Measurements from ENCODE around the gene LMTK3.
A peak's percentile ranks its signal among the peaks of the same experiment; 100 is the strongest.

Gene LMTK3

DNA sequence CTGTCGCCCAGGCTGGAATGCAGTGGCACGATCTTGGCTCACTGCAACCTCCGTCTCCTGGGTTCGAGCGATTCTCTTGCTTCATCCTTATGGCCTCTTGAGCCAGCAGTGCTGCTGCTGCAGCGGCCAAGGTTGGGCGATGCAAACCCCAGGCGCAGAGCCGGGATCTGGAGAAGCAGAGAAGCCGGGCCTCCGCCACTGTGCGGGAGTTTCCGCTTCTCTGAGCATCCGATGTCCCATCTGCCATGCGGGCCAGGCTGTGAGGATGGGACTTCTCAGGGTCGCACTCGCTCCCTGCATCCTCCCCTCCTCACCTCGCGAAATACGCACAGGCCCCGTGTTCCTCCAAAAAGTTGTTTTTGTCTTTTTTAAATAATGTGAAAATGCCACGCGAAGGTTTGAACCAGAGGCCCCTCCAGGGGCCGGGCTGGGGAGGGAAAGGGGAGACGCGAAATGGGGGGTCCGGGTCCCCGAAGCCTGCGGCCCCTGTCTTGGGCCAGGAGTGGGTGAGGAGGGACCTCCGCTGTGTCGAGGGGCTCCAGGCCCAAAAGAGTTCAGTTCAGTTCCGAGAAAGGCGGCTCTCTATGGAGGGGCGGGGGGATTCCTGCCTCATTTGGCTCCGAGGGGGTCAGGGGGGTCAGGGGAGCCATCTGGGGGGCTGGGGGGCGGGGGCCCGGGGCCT is 26.6 kb downstream of the LMTK3 start:
- DNase-seq, result peak; percentile 39

DNA sequence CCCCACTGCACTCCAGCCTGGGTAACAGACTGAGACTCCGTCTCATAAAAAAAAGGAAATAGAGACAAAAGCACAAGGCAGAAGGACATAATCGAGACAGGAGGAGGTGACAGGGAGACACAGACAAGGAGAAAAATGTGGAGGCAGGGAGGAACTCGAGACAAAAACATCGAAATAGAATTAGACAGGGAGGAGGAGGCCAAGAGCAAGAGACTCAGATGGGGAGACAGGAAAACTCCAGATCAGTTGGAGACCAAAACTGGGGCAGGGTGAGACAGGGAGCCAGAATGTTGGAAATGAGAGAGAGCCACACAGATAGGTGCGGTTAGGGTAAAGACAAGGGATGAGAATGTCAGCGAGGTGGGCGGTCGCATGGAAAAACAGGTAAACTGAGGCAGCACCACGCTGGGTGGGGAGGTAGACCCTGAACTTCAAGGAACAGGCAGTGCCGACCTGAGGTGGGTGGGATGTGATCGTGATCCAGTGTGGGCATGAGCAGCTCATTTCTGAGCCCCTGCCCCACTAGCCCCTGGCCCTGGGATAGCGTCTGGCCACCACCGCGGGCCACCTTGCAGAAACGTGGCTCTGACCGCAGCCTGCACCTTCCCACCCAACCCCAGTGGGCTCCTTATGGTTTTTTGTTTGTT is 27.3 kb downstream of the LMTK3 start:
- no peak for DNase-seq

DNA sequence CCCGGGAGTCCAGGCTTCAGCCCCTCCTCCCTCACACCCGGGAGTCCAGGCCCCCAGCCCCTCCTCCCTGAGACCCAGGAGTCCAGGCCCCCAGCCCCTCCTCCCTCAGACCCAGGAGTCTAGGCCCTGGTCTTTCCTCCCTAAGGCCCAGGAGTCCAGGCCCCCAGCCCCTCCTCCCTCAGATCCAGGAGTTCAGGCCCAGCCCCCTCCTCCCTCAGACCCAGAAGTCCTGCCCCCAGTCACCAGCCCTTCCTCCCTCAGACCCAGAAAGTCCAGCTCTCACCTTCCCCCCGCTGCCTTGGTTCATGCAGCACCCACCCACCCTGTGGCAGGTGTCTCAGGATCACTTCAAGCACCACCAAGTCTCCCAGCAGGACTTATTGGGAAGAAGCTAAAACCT is 28.3 kb downstream of the LMTK3 start:
- no peak for DNase-seq

DNA sequence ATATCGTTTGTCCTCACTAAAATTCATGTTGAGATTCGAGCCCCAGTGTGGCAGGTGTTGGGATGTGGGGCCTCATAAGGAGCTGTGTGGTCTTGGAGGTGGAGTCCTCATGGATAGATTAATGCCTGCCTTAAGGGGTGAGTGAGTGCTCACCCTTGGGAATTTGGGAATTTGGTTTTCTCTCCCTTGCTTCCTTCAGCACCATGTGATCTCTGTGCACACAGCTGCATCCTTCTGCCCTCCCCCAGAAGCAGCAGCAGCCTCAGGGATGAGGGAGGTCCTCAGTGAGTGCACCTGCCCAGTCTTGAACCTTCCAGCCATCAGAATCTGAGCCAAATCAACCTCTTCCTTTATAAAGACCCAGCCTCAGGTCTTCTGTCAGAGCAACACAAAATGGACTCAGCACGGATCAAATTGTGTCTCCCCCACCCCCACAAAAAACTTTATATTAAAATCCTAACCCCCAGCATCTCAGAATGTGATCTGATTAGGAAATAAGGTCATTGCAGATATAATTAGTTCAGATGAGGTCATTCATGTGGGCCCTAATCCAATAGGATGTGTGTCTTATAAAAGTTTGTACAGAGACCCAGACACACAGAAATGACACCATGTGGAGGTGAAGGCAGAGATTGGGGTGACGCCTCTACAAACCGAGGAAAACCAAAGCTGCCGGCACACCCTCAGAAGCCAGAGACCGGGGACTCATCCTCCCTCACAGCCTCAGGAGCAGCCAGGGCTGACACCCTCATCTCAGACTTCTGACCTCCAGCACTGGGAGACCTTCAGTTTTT is 29.6 kb downstream of the LMTK3 start:
- DNase-seq, result no peak

DNA sequence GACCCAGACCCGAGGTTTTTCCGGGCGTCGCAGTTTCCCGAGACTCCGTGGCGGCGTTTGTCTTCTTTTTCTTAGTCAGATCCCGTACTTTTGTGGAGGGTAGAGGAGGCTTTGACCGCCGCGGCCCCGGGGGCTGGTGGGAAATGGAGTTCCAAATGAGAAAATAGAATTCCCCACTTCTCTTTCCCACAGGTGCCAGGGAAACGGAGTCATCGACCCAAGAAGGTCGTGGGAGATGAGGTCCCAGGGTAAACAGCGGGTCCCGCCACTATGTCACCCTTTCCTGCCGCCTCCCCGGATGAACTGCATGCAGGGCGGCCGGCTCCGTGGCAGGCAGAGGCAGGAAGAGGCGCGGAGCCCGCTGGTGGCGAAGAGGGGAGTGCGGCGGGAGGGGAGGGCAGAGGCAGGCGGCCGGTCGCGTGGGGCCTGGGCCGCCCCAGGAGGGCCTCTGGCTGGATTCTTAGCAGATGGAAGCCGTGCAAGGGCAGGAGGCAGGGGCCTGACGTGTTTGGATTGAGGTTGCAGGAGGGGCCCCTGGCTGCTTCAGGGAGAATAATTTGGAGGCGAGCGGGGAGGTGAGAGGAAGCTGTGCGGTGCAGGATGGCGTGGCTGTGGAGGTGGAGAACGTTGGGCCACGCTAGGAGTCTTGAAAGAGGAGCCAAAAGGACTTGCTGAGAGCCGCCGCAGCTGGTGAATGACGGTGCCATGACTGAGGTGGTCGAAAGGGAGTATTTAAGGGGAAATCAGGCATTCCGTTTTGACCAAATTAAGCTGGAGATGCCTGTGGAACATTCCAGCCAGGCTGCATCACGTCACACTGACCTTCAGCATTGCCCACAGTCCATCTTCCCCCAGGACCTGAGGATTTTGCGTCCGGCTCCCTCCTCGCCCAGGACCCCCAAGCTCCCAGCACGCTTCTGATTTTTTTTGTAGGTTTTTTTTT is 30.8 kb downstream of the LMTK3 start:
- DNase-seq, result no peak

DNA sequence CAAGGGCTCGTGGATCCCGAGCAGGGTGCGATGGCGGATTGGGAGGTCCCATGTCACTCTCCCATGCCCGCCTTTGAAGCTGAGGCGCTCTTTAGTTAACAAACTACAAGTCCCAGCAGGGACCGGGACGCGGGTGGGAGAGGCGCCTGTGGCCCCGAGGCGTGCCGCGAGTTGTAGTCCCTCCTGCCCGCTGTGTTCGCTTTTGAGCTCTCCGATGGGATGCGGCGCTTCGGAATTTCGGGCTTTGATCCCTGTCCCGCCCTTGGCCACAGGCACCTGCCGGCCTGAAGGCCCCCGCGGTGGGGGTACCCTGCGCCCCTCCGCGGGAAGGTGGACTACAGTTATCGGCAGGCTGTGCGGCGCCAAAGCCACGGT is 31.5 kb downstream of the LMTK3 start:
- no peak for DNase-seq

DNA sequence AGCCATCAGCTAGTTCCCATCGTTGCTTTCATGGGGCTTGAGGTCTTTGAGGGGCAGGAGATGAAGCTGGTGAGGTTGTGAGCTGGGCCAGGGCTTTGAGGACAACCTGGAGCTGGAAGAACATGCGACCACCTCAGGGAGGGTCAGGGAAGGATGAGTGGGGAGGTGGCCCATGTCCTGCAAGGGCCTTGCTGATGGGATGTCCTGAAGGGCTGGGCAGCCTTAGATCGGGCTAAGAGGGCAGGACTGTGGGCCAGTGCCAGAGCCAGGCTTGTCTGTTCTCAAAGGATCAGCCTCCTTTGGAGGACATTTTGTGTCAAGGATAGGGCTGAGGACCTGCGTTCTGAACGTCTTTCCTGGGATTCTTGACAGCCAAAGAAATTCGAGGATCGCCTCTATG is 31.9 kb downstream of the LMTK3 start:
- no peak for DNase-seq

DNA sequence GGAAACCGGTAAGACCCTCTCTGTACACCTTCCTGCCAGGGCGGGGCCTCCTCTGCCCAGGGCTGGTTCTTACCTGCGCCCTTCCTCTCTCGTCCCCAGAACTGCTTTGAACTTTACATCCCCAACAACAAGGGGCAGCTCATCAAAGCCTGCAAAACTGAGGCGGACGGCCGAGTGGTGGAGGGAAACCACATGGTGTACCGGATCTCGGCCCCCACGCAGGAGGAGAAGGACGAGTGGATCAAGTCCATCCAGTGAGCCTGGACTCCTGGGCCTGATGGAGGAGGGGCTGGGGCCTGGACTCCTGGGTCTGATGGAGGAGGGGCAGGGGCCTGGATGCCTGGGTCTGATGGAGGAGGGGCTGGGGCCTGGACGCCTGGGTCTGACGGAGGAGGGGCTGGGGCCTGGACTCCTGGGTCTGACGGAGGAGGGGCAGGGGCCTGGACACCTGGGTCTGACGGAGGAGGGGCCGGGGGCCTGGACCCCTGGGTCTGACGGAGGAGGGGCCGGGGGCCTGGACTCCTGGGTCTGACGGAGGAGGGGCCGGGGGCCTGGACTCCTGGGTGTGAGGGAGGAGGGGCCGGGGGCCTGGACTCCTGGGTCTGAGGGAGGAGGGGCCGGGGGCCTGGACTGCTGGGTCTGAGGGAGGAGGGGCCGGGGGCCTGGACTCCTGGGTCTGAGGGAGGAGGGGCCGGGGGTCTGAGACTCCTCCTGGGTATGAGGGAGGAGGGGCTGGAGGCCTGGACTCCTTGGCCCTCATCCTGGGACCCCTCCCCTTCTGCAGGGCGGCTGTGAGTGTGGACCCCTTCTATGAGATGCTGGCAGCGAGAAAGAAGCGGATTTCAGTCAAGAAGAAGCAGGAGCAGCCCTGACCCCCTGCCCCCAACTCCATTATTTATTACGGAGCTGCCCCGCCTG is 33.0 kb downstream of the LMTK3 start:
- no peak for DNase-seq

DNA sequence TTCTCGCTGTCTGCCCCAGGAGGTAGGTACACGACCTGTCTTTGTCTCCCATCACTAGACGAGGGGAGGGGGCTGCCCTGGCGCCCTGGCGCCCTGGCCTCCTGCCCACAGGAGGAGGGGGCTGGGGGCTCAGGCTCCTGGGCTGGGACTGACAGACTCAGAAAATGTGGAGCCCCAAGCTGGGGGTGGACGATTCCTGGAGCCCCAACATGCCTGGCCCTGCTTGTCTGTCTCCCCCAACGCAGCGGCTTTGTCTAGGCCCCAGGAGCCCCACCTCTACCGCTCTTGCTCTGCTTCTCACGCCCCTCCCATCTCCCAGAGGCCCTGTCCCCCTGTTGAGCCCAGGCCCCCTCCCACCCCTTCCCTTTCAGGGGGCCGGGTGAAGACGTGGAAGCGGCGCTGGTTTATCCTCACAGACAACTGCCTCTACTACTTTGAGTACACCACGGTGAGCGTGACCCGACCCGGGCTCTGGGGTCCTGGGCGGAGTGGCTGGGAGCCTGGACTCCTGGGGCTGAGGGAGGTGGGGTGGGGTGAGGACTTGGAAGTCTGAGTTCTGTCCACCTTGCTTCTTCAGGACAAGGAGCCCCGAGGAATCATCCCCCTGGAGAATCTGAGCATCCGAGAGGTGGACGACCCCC is 33.8 kb downstream of the LMTK3 start:
- DNase-seq, result no peak

DNA sequence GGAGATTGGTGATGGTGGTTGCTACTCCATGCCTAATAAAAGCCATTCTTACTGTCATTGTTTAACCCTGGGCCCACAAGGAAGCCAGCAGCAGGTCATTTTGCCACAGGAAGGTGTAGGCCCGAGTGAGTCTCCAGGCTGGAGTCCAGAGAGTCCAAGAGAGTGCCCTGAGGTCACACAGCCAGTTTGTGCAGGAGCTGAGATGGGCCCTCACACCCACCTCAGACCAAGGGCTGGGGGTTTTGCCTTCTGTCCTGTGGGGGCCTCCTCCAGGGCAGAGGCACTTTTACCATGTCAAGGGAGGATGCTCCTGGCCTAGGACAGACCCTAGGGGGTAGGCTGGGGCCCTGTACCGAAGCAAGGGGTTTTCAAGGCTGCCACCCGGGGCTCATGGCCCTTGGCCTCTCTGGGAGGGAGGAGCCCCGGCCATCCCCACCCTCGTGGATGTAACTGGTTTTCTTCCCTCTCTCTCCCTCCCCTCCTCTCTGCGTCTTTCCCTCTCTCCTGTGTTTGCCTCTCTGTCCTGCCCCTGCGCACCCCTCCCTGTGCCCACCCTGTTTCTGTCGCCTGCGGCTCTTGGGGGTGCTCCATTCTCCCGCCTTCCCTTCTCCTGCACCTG is 34.5 kb downstream of the LMTK3 start:
- no peak for DNase-seq

DNA sequence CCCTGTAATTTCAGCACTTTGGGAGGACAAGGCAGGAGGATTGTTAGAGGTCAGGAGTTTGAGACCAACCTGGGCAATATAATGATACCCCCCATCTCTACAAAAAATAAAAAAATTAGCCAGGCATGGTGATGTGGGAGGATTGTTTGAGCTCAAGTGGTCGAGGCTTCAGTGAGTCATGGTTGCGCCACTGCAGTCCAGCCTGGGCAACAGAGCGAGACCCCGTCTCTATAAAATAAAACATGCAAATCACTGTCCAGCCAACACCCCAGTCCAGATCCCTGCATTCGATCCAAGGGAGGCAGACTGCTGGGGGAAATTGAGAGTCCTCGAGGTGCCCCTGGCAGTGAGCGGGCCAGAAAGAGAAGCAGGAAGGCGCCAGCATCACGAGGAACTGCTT is 35.5 kb downstream of the LMTK3 start:
- DNase-seq, result no peak

DNA sequence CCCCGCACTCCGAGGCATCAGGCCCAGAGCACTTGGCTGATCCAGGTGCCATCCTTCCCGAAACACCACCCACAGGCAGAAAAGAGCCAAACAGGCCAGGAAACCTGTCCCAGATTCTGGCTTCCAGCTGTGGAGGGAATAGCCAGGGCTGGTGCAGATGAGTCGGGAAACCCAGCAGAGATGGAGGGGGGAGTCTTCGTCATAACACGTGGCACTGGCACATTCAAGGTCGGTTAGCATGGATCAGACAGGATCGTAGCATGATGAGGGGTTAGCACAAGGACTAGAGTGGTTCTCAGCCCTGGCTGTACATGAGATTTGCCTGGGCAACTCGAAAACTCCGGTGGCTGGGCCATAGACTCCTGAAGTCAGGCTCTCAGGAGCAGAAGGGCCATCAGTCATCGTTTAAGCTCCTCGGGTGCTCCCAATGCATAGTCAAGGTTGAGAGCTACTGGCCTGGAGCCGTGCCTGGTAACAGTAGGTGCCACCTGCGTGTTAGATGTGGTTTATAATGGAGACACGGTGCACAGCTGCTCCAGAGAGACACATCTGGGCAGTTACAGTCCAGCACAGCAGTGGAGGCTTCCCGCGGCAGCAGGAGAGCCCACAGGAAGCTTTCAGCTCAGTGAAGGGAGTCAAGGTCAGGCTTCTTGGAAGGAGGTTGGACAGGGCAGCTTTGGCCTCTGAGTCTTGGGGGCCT is 36.1 kb downstream of the LMTK3 start:
- DNase-seq, result no peak

DNA sequence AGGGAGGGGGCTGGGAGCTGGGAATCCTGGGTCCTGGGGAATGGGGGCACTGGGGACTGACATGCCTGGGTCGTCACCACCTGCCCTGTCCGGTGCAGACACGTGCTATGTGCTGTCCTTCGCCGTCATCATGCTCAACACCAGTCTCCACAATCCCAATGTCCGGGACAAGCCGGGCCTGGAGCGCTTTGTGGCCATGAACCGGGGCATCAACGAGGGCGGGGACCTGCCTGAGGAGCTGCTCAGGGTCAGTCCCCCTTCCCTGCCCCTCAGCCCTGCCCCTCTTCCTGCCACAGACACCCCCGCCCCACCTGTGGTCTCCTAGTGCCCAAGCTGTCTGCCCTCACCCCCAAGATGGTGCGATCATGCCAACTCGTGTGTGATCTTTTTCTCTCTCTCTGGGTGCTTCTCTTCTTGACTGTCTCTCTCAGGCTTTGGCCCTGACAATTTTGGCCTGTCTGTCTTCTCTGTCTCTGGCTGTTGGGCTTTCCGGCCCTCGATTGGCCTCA is 37.5 kb downstream of the LMTK3 start:
- DNase-seq, result no peak

DNA sequence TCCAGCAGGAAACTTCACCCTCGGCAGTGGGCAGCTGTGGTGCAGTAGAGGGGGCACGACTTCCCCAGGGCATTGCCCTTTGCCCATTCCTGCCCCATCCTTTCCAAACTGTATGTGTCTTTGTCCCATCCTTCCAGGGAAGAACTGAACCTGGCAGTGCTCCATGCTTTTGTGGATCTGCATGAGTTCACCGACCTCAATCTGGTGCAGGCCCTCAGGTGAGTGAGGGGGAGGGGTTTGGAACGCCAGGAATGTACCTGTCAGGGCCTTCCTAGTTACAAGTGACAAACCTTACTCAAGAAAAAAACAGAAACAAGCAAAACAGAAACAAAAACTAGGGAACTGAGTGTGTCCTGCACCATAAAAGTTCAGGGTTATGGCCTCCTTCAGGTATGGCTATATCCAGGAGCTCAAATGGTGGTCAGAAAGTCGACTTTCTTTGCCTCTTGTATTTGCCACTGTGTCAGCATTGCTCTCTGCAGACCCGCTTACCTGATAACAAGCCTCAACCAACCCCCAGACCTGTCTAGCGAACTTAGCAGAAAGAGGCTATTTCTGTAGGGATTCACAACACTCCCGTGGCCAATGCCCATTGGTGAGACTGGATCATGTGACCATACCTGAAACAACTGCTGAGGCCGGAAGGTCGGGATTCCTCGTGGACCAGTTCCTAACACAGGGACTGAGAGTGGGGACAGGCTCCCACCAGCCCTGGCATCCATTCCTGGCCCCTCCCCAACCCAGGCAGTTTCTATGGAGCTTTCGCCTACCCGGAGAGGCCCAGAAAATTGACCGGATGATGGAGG is 38.3 kb downstream of the LMTK3 start:
- DNase-seq, result no peak

DNA sequence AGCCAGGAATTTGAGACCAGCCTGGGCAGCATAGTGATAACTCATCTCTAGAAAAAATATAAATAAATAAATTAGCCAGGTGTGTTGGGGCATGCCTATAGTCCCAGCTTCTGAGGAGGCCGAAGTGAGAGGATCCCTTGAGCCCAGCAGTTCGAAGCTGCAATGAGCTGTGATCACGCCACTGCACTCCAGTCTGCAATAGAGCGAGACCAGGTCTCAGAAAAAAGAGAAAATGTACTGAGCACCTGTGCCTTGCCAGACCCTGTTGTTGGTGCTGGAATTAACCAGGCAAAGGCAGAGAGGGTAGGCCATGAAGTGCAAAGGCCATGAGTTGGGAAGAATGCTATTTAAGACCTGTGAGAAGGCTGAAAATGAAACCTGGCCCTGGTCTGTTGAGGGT is 39.8 kb downstream of the LMTK3 start:
- DNase-seq, result no peak

DNA sequence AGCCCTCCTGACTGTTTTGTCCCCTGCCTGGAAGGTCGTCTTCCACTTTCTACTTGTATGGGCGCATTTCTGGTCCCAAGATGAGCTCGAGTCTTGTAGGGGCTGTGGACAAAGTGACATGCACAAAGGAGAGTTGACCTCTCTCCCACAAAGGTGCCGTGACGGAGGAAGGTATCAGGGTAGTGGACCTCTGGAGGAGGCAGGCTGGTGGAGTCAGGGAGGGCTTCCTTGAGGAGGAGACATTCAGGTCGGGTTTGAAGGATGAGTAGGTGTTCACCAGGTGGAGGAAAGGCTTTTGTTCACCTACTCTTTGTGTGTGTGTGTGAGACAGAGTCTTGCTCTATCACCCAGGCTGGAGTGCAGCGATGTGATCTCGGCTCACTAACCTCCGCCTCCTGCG is 40.8 kb downstream of the LMTK3 start:
- no peak for DNase-seq

DNA sequence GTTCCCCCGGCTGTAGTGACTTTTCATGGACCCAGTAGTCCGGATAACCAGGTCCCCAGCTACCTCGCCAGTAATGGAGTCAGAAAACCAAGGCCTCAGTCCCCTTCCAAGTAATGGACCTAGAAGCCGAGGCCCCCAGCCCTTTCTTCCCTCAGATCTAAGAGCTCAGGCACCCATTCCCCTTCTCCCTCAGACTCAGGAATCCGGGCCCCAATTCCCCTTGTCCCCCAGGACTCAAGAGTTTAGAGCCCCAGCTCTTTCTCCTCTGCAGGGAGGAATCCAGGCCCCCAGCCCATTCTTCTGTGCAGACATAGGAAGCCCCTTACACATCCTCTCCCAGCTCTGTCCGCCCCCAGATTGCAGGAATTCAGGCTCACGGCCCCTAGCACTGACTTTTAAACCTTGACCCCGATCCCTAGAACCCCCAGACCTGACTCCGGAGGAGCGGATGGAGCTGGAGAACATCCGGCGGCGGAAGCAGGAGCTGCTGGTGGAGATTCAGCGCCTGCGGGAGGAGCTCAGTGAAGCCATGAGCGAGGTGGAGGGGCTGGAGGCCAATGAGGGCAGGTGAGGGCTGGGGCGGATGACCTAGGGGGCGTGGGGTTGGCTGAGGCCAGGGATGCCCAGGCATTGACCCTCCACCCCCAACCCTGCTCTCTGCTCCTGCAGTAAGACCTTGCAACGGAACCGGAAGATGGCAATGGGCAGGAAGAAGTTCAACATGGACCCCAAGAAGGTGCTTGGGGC is 41.5 kb downstream of the LMTK3 start:
- DNase-seq, result no peak

DNA sequence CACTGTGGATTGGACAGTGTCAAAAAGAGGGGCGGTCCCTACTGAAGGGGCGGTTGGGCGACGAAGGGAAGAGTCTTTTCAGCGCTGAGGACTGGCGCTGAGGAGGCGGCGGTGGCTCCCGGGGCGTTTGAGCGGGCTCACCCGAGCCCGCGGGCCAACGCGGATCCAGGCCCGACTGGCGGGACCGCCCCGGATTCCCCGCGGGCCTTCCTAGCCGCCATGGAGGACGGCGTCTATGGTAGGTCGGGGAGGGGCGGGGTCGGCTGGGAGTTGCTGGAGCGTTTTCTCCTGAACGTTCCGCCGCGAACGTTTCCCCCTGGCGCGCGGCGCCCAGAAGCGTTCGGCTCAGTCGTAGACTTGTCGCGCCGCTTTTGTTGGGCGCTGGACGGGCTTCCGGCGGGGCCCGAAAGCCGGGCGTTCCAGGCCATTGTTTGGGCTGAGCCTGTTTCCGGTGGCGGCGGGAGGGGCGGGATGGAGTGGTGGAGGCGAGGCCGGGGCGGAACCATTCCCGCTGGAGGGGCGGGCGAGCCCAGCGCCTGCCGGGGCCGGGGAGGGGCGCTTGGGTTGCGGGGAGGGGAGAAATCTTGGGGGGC is 42.2 kb downstream of the LMTK3 start, which contains the start of gene CYTH2:
TSS of gene CYTH2 (plus strand) at position 81 of the 593 bp plus-strand sequence. CDS start at position 220, 139 bp downstream.
- DNase-seq, result peak; percentile 63
